IPS DF 6.9 (cell line): ENCODE results near the gene ACKR4.
"Not testable (repeated sequence)": the region's sequence is repeated elsewhere in the genome, so short reads cannot be mapped to it uniquely, and the experiment has no call there.

Experiments used
- DNase-seq: peaks from one replicate; pipeline ENCODE4 v3.0.0-alpha.2; 2013; ENCODE audit warnings: low read depth, low spot score
- H3K27ac ChIP-seq: one replicate; pipeline ENCODE4 v1.5.1; 2013; ENCODE audit warnings: low read length, control low read depth
- H3K27me3 ChIP-seq: 2 replicates; pipeline ENCODE4 v1.6.1; 2013; ENCODE audit warnings: mild to moderate bottlenecking, low read length; ENCODE audit not compliant: control insufficient read depth, insufficient read depth
- H3K36me3 ChIP-seq: 2 replicates; pipeline ENCODE4 v1.6.1; 2013; ENCODE audit warnings: low read length; ENCODE audit not compliant: control insufficient read depth, insufficient read depth
- H3K4me1 ChIP-seq: 2 replicates; pipeline ENCODE4 v1.6.1; 2013; ENCODE audit warnings: low read length; ENCODE audit not compliant: control insufficient read depth, insufficient read depth
- H3K4me3 ChIP-seq: 2 replicates; pipeline ENCODE4 v1.5.1; 2013; ENCODE audit warnings: mild to moderate bottlenecking, low read length
- H3K9me3 ChIP-seq: 2 replicates; pipeline ENCODE4 v1.6.1; 2013; ENCODE audit warnings: low read length, inconsistent platforms; ENCODE audit not compliant: control insufficient read depth, insufficient read depth
- WGBS: extraction: QIAGEN DNeasy Blood & Tissue Kit; methylation state at CpG from one replicate; pipeline ENCODE4 v1.1.7; 2013; ENCODE audit warnings: mixed read lengths, missing lambda C conversion rate; ENCODE audit not compliant: insufficient read length, insufficient coverage; 5-methylcytosine and 5-hydroxymethylcytosine counted together

ACKR4 gene

GRCh38 chr3:132596816-132597433, at the start of gene ACKR4:
Gene ACKR4, plus strand, starts transcription at chr3:132597270. Its CDS starts 3,128 bp downstream, at chr3:132600398.
- Histone ChIP-seq H3K4me1 (no peaks in the 10 kb centered on the region), H3K36me3 (no peaks in the 10 kb centered on the region), H3K9me3 (no peaks in the 10 kb centered on the region), H3K4me3 (no peak within 1 kb of the TSS), H3K27me3 (no peaks in the 10 kb centered on the region), H3K27ac (no peak within 1 kb of the TSS)
- WGBS, result no CpG with 5 or more reads among the region's 2 CpGs
- DNase-seq, result no peak

- no peaks in the 10 kb centered on the region for H3K36me3 ChIP-seq
- WGBS, result no CpG with 5 or more reads among the region's 8 CpGs
- H3K4me3 ChIP-seq, result no peak overlapping the region
- no peak for DNase-seq
- H3K27ac ChIP-seq, result no peak overlapping the region
- no peaks in the 10 kb centered on the region for H3K9me3 ChIP-seq
- H3K4me1 ChIP-seq, result 0 out of 2 replicates have a peak, but pooled peaks cover 2% of the 10 kb centered on the region
- H3K27me3 ChIP-seq, result no peaks in the 10 kb centered on the region; the same call in 1 of the 2 replicates
These were observed 47.9 kb upstream of the ACKR4 start for GRCh38 chr3:132549169-132549568.

GRCh38 chr3:132549890-132550578, 47.0 kb upstream of the ACKR4 start:
- Histone ChIP-seq H3K4me1 (0 out of 2 replicates have a peak, but pooled peaks cover 2% of the 10 kb centered on the region), H3K4me3 (no peak overlapping the region), H3K9me3 (no peaks in the 10 kb centered on the region), H3K27ac (no peak overlapping the region), H3K36me3 (no peaks in the 10 kb centered on the region), H3K27me3 (no peaks in the 10 kb centered on the region; the same call in 1 of the 2 replicates)
- DNase-seq, result no peak

GRCh38 chr3:132550579-132551305, 46.3 kb upstream of the ACKR4 start:
- Histone ChIP-seq H3K27me3 (no peaks in the 10 kb centered on the region; the same call in 1 of the 2 replicates), H3K36me3 (no peaks in the 10 kb centered on the region), H3K9me3 (no peaks in the 10 kb centered on the region), H3K4me1 (0 out of 2 replicates have a peak, but pooled peaks cover 2% of the 10 kb centered on the region), H3K4me3 (no peak overlapping the region), H3K27ac (no peak overlapping the region)
- whole genome bisulfite sequencing, result no CpG with 5 or more reads among the region's 3 CpGs
- no peak for DNase-seq

- H3K4me3 ChIP-seq, result no peak overlapping the region
- DNase-seq, result no peak
- 0 out of 2 replicates have a peak, but pooled peaks cover 3% of the 10 kb centered on the region for H3K4me1 ChIP-seq
These were observed 43.2 kb upstream of the ACKR4 start for GRCh38 chr3:132553826-132554225.

GRCh38 chr3:132554437-132554836, 42.6 kb upstream of the ACKR4 start:
- Histone ChIP-seq H3K9me3 (no peaks in the 10 kb centered on the region), H3K27ac (no peak overlapping the region), H3K36me3 (no peaks in the 10 kb centered on the region), H3K27me3 (no peaks in the 10 kb centered on the region; the same call in 1 of the 2 replicates), H3K4me1 (0 out of 2 replicates have a peak, but pooled peaks cover 3% of the 10 kb centered on the region), H3K4me3 (no peak overlapping the region)
- DNase-seq, result no peak
- WGBS, result no CpG with 5 or more reads among the region's 8 CpGs

More at GRCh38 chr3:132553826-132554225, 43.2 kb upstream of the ACKR4 start:
- no peaks in the 10 kb centered on the region; the same call in 1 of the 2 replicates for H3K27me3 ChIP-seq
- H3K9me3 ChIP-seq, result no peaks in the 10 kb centered on the region
- no peaks in the 10 kb centered on the region for H3K36me3 ChIP-seq
- no CpG with 5 or more reads among the region's 6 CpGs for WGBS
- H3K27ac ChIP-seq, result no peak overlapping the region

GRCh38 chr3:132555306-132556035, 41.6 kb upstream of the ACKR4 start:
- H3K27ac ChIP-seq, result no peak overlapping the region
- no CpG with 5 or more reads among the region's 5 CpGs for WGBS
- no peaks in the 10 kb centered on the region; the same call in 1 of the 2 replicates for H3K27me3 ChIP-seq
- DNase-seq, result no peak
- H3K4me1 ChIP-seq, result 0 out of 2 replicates have a peak, but pooled peaks cover 3% of the 10 kb centered on the region
- H3K4me3 ChIP-seq, result no peak overlapping the region
- H3K36me3 ChIP-seq, result no peaks in the 10 kb centered on the region
- no peaks in the 10 kb centered on the region for H3K9me3 ChIP-seq

- not testable (repeated sequence) for H3K27me3 ChIP-seq, H3K27ac ChIP-seq, H3K36me3 ChIP-seq, H3K4me3 ChIP-seq, H3K9me3 ChIP-seq, H3K4me1 ChIP-seq, DNase-seq
- WGBS, result no CpG with 5 or more reads among the region's 3 CpGs
These were observed 41.1 kb upstream of the ACKR4 start for GRCh38 chr3:132556036-132556386.

- no CpG with 5 or more reads among the region's 8 CpGs for WGBS
- H3K27me3 ChIP-seq, result no peaks in the 10 kb centered on the region; the same call in 1 of the 2 replicates
- no peaks in the 10 kb centered on the region for H3K36me3 ChIP-seq
- H3K4me3 ChIP-seq, result no peak overlapping the region
- H3K9me3 ChIP-seq, result no peaks in the 10 kb centered on the region
- no peak overlapping the region for H3K27ac ChIP-seq
- peaks cover 3% of the 10 kb centered on the region; the same call in 1 of the 2 replicates for H3K4me1 ChIP-seq
- DNase-seq, result no peak
These were observed 40.4 kb upstream of the ACKR4 start for GRCh38 chr3:132556508-132557159.
